Neuron (in vitro differentiated cells): ENCODE data around the gene CEP70.
A peak's percentile ranks its signal among the peaks of the same experiment; 100 is the strongest.

ENCODE experiments used
- H2AFZ ChIP-seq: one replicate; pipeline ENCODE4 v1.6.1; 2013; ENCODE audit warnings: low read depth, mild to moderate bottlenecking, inconsistent platforms, low read length, moderate library complexity
- H3K27me3 ChIP-seq: one replicate; pipeline ENCODE4 v1.6.1; 2013; ENCODE audit warnings: low read length; ENCODE audit not compliant: insufficient read depth
- H3K36me3 ChIP-seq: one replicate; pipeline ENCODE4 v1.6.1; 2013; ENCODE audit warnings: low read length; ENCODE audit not compliant: insufficient read depth
- H3K4me1 ChIP-seq: one replicate; pipeline ENCODE4 v1.6.1; 2013; ENCODE audit warnings: low read length; ENCODE audit not compliant: insufficient read depth
- H3K4me3 ChIP-seq: 2 replicates; pipeline ENCODE4 v1.5.1; 2013; ENCODE audit warnings: mild to moderate bottlenecking, low read length, moderate library complexity
- H3K9me3 ChIP-seq: one replicate; pipeline ENCODE4 v1.6.1; 2013; ENCODE audit warnings: low read length

The CEP70 gene

GRCh38 chr3:138594150-138594934 is at the start of gene CEP70:
Gene CEP70, minus strand, starts transcription at chr3:138594260. Its CDS starts 21,333 bp downstream, at chr3:138572927.
- H3K27me3 ChIP-seq: no peaks in the 10 kb centered on the region

DNA sequence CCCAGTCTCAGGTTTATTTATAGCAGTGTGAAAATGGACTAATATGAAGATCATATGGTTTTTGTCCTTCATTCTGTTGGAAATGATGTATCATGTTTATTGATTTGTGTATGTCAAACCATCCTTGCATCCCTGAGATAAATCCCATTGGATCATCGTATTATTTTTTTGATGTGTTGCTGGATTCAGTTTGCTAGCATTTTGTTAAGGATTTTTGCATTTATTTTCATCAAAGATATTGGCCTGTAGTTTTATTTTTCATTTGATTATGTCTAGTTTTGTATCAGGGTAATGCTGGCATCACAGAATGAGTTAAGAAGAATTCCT is 48.8 kb upstream of the CEP70 start:
- no peaks in the 10 kb centered on the region for H3K4me1 ChIP-seq
- no peaks in the 10 kb centered on the region for H3K36me3 ChIP-seq
- peaks cover 2% of the 10 kb centered on the region for H3K9me3 ChIP-seq
- H3K4me3 ChIP-seq: no peak overlapping the region
- H2AFZ ChIP-seq: no peak overlapping the region
- no peaks in the 10 kb centered on the region for H3K27me3 ChIP-seq

More at GRCh38 chr3:138594150-138594934, at the start of gene CEP70:
- Histone ChIP-seq H3K4me1 (no peaks in the 10 kb centered on the region), H3K9me3 (no peaks in the 10 kb centered on the region), H3K36me3 (no peaks in the 10 kb centered on the region), H2AFZ (peak within 1 kb of the TSS; percentile 92), H3K4me3 (peak within 1 kb of the TSS; percentile 67)

- Histone ChIP-seq H3K4me3 (no peak overlapping the region), H3K27me3 (no peaks in the 10 kb centered on the region), H3K4me1 (no peaks in the 10 kb centered on the region), H3K9me3 (peaks cover 2% of the 10 kb centered on the region), H3K36me3 (no peaks in the 10 kb centered on the region), H2AFZ (no peak overlapping the region)
Measured at GRCh38 chr3:138642226-138642926, 48.3 kb upstream of the CEP70 start.

- peaks cover 2% of the 10 kb centered on the region for H3K9me3 ChIP-seq
- H3K4me3 ChIP-seq: no peak overlapping the region
- H3K27me3 ChIP-seq: no peaks in the 10 kb centered on the region
- no peaks in the 10 kb centered on the region for H3K36me3 ChIP-seq
- no peaks in the 10 kb centered on the region for H3K4me1 ChIP-seq
- no peak overlapping the region for H2AFZ ChIP-seq
Measured at GRCh38 chr3:138640537-138640936, 46.5 kb upstream of the CEP70 start.

- Histone ChIP-seq H3K9me3 (peaks cover 2% of the 10 kb centered on the region), H3K27me3 (no peaks in the 10 kb centered on the region), H3K4me3 (no peak overlapping the region), H3K4me1 (no peaks in the 10 kb centered on the region), H3K36me3 (no peaks in the 10 kb centered on the region), H2AFZ (no peak overlapping the region)
Measured at GRCh38 chr3:138638641-138639040, 44.6 kb upstream of the CEP70 start.

- Histone ChIP-seq H3K9me3 (no peaks in the 10 kb centered on the region), H3K27me3 (no peaks in the 10 kb centered on the region), H3K4me1 (no peaks in the 10 kb centered on the region), H3K4me3 (no peak overlapping the region), H2AFZ (no peak overlapping the region), H3K36me3 (no peaks in the 10 kb centered on the region)
Measured at GRCh38 chr3:138629526-138629925, 35.5 kb upstream of the CEP70 start.

DNA sequence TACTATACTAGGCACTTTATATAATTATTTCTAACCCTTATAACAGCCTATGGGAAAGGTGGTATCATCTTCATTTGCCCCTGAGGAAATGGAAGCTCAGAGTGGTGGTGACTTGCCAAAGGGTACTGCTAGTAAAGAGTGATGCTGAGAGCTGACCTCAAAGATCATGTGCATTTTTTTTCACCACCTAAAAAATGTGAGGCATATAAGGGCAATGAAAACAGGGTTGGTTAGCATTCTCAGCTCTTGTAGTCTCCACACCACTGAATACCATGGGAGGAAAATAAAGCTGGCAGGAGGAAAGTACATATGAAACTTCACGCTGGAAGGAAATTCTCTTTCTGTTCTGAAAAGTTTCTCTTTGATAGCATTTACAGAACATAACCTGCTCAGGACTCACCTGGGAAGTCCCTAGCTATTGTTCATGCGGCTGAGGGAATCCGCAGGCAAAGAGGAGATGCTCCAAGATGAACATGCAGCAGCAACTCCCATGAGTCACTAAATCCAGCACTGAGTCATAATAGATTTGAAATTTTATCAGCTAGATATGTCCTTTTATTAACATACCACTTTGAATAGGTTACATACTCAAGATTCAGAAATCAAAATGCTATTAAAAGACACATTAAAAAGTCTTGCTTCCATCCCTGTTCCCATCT is 31.8 kb upstream of the CEP70 start:
- Histone ChIP-seq H3K4me1 (no peaks in the 10 kb centered on the region), H3K27me3 (no peaks in the 10 kb centered on the region), H3K4me3 (no peak overlapping the region), H3K9me3 (no peaks in the 10 kb centered on the region), H2AFZ (no peak overlapping the region), H3K36me3 (no peaks in the 10 kb centered on the region)

- Histone ChIP-seq H3K9me3 (no peaks in the 10 kb centered on the region), H3K4me3 (no peak overlapping the region), H3K27me3 (no peaks in the 10 kb centered on the region), H3K36me3 (no peaks in the 10 kb centered on the region), H3K4me1 (no peaks in the 10 kb centered on the region), H2AFZ (no peak overlapping the region)
Measured at GRCh38 chr3:138624518-138624917, 30.5 kb upstream of the CEP70 start.

DNA sequence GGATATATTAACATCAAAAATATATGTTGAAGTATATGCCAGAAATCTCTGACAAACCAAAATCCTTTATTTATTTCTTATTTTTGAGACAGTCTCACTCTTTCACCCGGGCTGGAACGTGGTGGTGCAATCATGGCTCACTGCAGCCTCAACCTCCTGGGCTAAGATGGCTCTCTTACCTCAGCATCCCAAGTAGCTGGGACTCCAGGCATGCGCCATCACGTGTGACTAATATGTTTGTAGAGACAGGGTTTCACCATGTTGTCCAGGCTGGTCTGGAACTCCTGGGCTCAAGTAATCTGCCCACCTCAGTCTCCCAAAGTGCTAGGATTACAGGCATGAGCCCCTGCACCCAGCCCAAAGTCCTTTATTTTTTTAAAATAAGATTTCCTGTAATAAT is 26.4 kb upstream of the CEP70 start:
- no peak overlapping the region for H3K4me3 ChIP-seq
- no peaks in the 10 kb centered on the region for H3K36me3 ChIP-seq
- H3K4me1 ChIP-seq: no peaks in the 10 kb centered on the region
- no peaks in the 10 kb centered on the region for H3K9me3 ChIP-seq
- H2AFZ ChIP-seq: no peak overlapping the region
- H3K27me3 ChIP-seq: no peaks in the 10 kb centered on the region

GRCh38 chr3:138615462-138615861 is 21.4 kb upstream of the CEP70 start:
- no peaks in the 10 kb centered on the region for H3K36me3 ChIP-seq
- no peak overlapping the region for H3K4me3 ChIP-seq
- H3K9me3 ChIP-seq: no peaks in the 10 kb centered on the region
- H2AFZ ChIP-seq: no peak overlapping the region
- no peaks in the 10 kb centered on the region for H3K27me3 ChIP-seq
- H3K4me1 ChIP-seq: no peaks in the 10 kb centered on the region

- H2AFZ ChIP-seq: no peak overlapping the region
- no peaks in the 10 kb centered on the region for H3K36me3 ChIP-seq
- H3K9me3 ChIP-seq: no peaks in the 10 kb centered on the region
- H3K27me3 ChIP-seq: peaks cover 11% of the 10 kb centered on the region
- no peaks in the 10 kb centered on the region for H3K4me1 ChIP-seq
- H3K4me3 ChIP-seq: no peak overlapping the region
Measured at GRCh38 chr3:138609898-138610266, 15.8 kb upstream of the CEP70 start.

GRCh38 chr3:138608322-138609135 is 14.5 kb upstream of the CEP70 start, which contains the start of gene FAIM:
Gene FAIM, plus strand, starts transcription at chr3:138608771. Its CDS starts 10,956 bp downstream, at chr3:138619727.
- H3K4me1 ChIP-seq: no peaks in the 10 kb centered on the region
- H3K36me3 ChIP-seq: no peaks in the 10 kb centered on the region
- H3K4me3 ChIP-seq: peak within 1 kb of the TSS; percentile 28
- peaks cover 11% of the 10 kb centered on the region for H3K27me3 ChIP-seq
- H3K9me3 ChIP-seq: peaks cover 2% of the 10 kb centered on the region
- no peak within 1 kb of the TSS for H2AFZ ChIP-seq
